Neural progenitor cell (in vitro differentiated cells): ENCODE data around the gene CYTH1. TPM values are rescaled to one million over a fixed set of nuclear protein-coding genes. Genes with fewer than 3 reads are reported as not detected.
"Not testable (repeated sequence)": the region's sequence is repeated elsewhere in the genome, so short reads cannot be mapped to it uniquely, and the experiment has no call there.

Source experiments
- DNase-seq: peaks from one replicate; pipeline ENCODE4 v3.0.0-alpha.2; 2016; ENCODE audit warnings: low spot score
- H2AFZ ChIP-seq: fragments of 200-600 bp; sonication (generic); replicated peaks from 2 replicates; pipeline ENCODE4 v1.6.1; 2016; ENCODE audit warnings: antibody characterized with exemption
- H3F3A ChIP-seq: fragments of 200-600 bp; sonication (generic); 2 replicates; pipeline ENCODE4 v1.6.1; 2016; ENCODE audit warnings: antibody characterized with exemption, low read depth
- H3K27ac ChIP-seq: fragments of 200-600 bp; sonication (generic); 2 replicates; pipeline ENCODE4 v1.5.1; 2016; ENCODE audit warnings: mild to moderate bottlenecking
- H3K27me3 ChIP-seq: fragments of 200-600 bp; sonication (generic); 2 replicates; pipeline ENCODE4 v1.6.1; 2016; ENCODE audit warnings: mild to moderate bottlenecking, moderate library complexity
- H3K36me3 ChIP-seq: fragments of 200-600 bp; sonication (generic); 2 replicates; pipeline ENCODE4 v1.5.1; 2016
- H3K4me1 ChIP-seq: fragments of 200-600 bp; sonication (generic); 2 replicates; pipeline ENCODE4 v1.6.1; 2016; ENCODE audit warnings: mixed run types
- H3K4me2 ChIP-seq: fragments of 200-600 bp; sonication (generic); 2 replicates; pipeline ENCODE4 v1.6.1; 2016
- H3K4me3 ChIP-seq: fragments of 200-600 bp; sonication (generic); 2 replicates; pipeline ENCODE4 v1.5.1; 2016
- H3K79me2 ChIP-seq: fragments of 200-600 bp; sonication (generic); 2 replicates; pipeline ENCODE4 v1.6.1; 2016; ENCODE audit warnings: low read depth
- H3K9ac ChIP-seq: fragments of 200-600 bp; sonication (generic); 2 replicates; pipeline ENCODE4 v1.6.1; 2016
- H3K9me3 ChIP-seq: fragments of 200-600 bp; sonication (generic); 2 replicates; pipeline ENCODE4 v1.5.1; 2016; ENCODE audit warnings: low read depth
- H4K20me1 ChIP-seq: fragments of 200-600 bp; sonication (generic); 2 replicates; pipeline ENCODE4 v1.6.1; 2016; ENCODE audit warnings: low read depth
- H3K27ac Mint-ChIP-seq: 3 replicates; pipeline ENCODE4 v1.8.0; 2021; ENCODE audit warnings: mixed read lengths
- H3K27me3 Mint-ChIP-seq: 2 replicates; pipeline ENCODE4 v1.8.0; 2022; ENCODE audit warnings: low read depth, mild to moderate bottlenecking, inconsistent platforms, moderate library complexity, mixed read lengths; ENCODE audit not compliant: insufficient read depth
- H3K36me3 Mint-ChIP-seq: 3 replicates; pipeline ENCODE4 v1.8.0; 2021; ENCODE audit warnings: mixed read lengths
- H3K4me1 Mint-ChIP-seq: 3 replicates; pipeline ENCODE4 v1.8.0; 2021; ENCODE audit warnings: mixed read lengths
- H3K4me3 Mint-ChIP-seq: 3 replicates; pipeline ENCODE4 v1.8.0; 2021; ENCODE audit warnings: mild to moderate bottlenecking, moderate library complexity, mixed read lengths
- H3K9me3 Mint-ChIP-seq: 3 replicates; pipeline ENCODE4 v1.8.0; 2020; ENCODE audit warnings: mixed read lengths
- EZH2 ChIP-seq: fragments of 200-600 bp; sonication (generic); IDR thresholded peaks from 2 replicates; pipeline ENCODE4 v1.6.1; 2017; ENCODE audit warnings: antibody characterized with exemption, mild to moderate bottlenecking, moderate library complexity
- EZH2phosphoT487 ChIP-seq: fragments of 200-600 bp; sonication (generic); IDR thresholded peaks from 2 replicates; pipeline ENCODE4 v1.6.1; 2017; ENCODE audit warnings: antibody characterized with exemption
- total RNA-seq: library from RNA; depleted of rRNA; stranded (reverse); fragments of >200 nt; gene quantifications from 2 replicates; pipeline ENCODE4 v1.2.3, GENCODE V29; 2015; ENCODE audit warnings: low replicate concordance
- TF ChIP-seq, protein P1 (sequence below): fragments of 200-600 bp; sonication (generic); IDR thresholded peaks from 2 replicates; pipeline ENCODE4 v1.5.1; 2017; ENCODE audit warnings: antibody characterized with exemption, mild to moderate bottlenecking

The CYTH1 gene
- total RNA-seq, 1 donor from 2014 or later, result 14.8 TPM

- no peaks in the 10 kb centered on the region for H3K79me2 ChIP-seq
- H3K9ac ChIP-seq, result no peak overlapping the region
- H3K27ac ChIP-seq, result no peak overlapping the region
- H3K27me3 ChIP-seq, result no peaks in the 10 kb centered on the region
- no peak for DNase-seq
- no peaks in the 10 kb centered on the region for H3F3A ChIP-seq
- no peaks in the 10 kb centered on the region for H3K36me3 ChIP-seq
- H2AFZ ChIP-seq, result no peak overlapping the region
- Mint-ChIP-seq H3K27me3 (no peaks in the 10 kb centered on the region), H3K36me3 (no peaks in the 10 kb centered on the region), H3K4me1 (peaks cover 8% of the 10 kb centered on the region), H3K27ac (no peak overlapping the region), H3K9me3 (no peaks in the 10 kb centered on the region), H3K4me3 (no peak overlapping the region)
- no peak overlapping the region for H3K4me2 ChIP-seq
- no peak overlapping the region for H3K4me3 ChIP-seq
- no peak for TF ChIP-seq EZH2phosphoT487
- TF ChIP-seq EZH2, result no peak
- TF ChIP-seq, protein P1, sequence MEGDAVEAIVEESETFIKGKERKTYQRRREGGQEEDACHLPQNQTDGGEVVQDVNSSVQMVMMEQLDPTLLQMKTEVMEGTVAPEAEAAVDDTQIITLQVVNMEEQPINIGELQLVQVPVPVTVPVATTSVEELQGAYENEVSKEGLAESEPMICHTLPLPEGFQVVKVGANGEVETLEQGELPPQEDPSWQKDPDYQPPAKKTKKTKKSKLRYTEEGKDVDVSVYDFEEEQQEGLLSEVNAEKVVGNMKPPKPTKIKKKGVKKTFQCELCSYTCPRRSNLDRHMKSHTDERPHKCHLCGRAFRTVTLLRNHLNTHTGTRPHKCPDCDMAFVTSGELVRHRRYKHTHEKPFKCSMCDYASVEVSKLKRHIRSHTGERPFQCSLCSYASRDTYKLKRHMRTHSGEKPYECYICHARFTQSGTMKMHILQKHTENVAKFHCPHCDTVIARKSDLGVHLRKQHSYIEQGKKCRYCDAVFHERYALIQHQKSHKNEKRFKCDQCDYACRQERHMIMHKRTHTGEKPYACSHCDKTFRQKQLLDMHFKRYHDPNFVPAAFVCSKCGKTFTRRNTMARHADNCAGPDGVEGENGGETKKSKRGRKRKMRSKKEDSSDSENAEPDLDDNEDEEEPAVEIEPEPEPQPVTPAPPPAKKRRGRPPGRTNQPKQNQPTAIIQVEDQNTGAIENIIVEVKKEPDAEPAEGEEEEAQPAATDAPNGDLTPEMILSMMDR, result no peak
- H4K20me1 ChIP-seq, result no peaks in the 10 kb centered on the region
- peaks cover 4% of the 10 kb centered on the region for H3K4me1 ChIP-seq
- H3K9me3 ChIP-seq, result no peaks in the 10 kb centered on the region
Observed at GRCh38 chr17:78753316-78754250, 28.5 kb downstream of the CYTH1 start.

DNA sequence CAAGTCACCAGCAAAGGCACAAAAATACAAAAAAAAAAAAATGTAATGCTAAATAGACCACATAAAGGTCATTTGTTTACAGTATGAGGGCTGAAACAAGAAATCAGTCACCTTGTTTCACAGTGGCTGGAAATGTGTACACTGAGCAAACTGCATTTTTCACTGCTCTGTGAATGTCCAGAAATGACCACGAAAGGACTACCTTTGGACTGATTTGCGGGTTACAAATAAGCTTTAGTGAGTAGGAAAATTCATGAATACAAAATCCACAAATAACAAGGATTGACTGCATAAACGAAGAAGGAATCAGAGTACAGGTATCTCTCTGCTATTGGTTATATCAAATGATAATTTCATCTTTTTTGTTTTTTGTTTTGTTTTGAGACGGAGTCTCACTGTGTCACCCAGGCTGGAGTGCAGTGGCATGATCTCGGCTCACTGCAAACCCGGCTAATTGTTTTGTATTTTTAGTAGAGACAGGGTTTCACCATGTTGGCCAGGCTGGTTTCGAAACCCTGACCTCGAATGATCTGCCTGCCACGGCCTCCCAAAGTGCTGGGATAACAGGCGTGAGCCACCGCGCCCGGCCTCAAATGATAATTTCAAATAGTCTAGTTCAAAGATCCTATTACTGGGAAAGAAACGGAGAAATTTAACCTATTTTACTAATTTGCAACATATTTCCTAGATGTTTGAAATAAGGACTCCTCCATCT lies 30.5 kb downstream of the CYTH1 start:
- no peaks in the 10 kb centered on the region for H3F3A ChIP-seq
- DNase-seq, result no peak
- peaks cover 5% of the 10 kb centered on the region for H3K4me1 Mint-ChIP-seq
- H3K4me3 ChIP-seq, result no peak overlapping the region
- no peaks in the 10 kb centered on the region for H3K36me3 ChIP-seq
- H3K36me3 Mint-ChIP-seq, result no peaks in the 10 kb centered on the region
- H4K20me1 ChIP-seq, result no peaks in the 10 kb centered on the region
- H3K9me3 Mint-ChIP-seq, result no peaks in the 10 kb centered on the region
- no peaks in the 10 kb centered on the region for H3K4me1 ChIP-seq
- no peak overlapping the region for H3K9ac ChIP-seq
- no peak overlapping the region for H2AFZ ChIP-seq
- no peaks in the 10 kb centered on the region for H3K79me2 ChIP-seq
- no peaks in the 10 kb centered on the region for H3K27me3 ChIP-seq
- no peaks in the 10 kb centered on the region for H3K27me3 Mint-ChIP-seq
- no peaks in the 10 kb centered on the region for H3K9me3 ChIP-seq
- no peak overlapping the region for H3K27ac ChIP-seq
- no peak overlapping the region for H3K4me3 Mint-ChIP-seq
- no peak for TF ChIP-seq EZH2
- TF ChIP-seq, protein P1, result no peak
- no peak for TF ChIP-seq EZH2phosphoT487
- H3K27ac Mint-ChIP-seq, result no peak overlapping the region
- no peak overlapping the region for H3K4me2 ChIP-seq

DNA sequence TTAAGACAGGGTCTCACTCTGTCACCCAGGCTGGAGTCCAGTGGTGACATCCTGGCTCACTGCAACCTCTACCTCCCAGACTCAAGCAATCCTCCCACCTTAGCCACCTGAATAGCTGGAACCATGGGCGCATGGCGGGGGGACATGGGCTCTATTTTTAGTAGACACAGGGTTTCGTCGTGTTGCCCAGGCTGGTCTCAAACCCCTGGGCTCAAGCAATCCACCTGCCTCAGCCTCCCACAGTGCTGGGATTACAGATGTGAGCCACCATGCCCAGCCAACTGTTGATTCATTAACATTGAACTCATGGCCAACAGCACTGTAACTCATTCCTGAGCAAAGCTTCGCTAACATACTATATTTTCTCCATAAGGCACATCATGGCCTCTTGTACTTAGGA lies 31.1 kb downstream of the CYTH1 start:
- DNase-seq, H4K20me1 ChIP-seq, H3K9me3 Mint-ChIP-seq: not testable (repeated sequence)

More for the DNA sequence above, 31.1 kb downstream of the CYTH1 start:
- not testable (repeated sequence) for H2AFZ ChIP-seq, H3F3A ChIP-seq, H3K4me1 ChIP-seq, H3K27ac Mint-ChIP-seq, H3K9me3 ChIP-seq, H3K9ac ChIP-seq, H3K4me2 ChIP-seq, H3K27ac ChIP-seq, H3K27me3 ChIP-seq, H3K36me3 ChIP-seq, H3K36me3 Mint-ChIP-seq, H3K27me3 Mint-ChIP-seq, H3K4me3 Mint-ChIP-seq, H3K4me1 Mint-ChIP-seq, H3K4me3 ChIP-seq, H3K79me2 ChIP-seq
